Hypothalamus (tissue), 51 donors: ENCODE results near the gene PLXDC1.

ENCODE experiments used
- DNase-seq, 51 donors: peaks; one replicate each; lab custom pipeline; 2025; lab: John Stamatoyannopoulos, UW

PLXDC1 gene

DNA sequence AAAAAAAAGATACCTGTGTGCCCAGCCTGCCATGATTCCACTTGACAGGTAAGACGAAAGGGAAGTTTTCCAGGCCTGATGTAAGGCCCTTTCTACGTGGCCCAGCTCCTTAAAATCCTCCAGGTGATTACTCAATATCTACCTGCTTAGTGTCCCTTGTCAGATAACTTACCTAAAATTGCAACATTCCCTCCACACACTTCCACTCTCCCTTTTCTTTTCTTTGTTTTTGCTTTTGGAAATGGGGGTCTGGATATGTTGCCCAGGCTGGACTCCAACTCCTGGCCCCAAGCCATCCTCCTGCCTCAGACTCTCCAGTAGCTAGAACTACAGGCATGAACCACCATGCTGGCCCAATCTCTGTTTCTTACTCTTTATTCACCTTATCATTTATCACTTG is 7.2 kb upstream of the PLXDC1 start:
- DNase-seq = no peak

DNA sequence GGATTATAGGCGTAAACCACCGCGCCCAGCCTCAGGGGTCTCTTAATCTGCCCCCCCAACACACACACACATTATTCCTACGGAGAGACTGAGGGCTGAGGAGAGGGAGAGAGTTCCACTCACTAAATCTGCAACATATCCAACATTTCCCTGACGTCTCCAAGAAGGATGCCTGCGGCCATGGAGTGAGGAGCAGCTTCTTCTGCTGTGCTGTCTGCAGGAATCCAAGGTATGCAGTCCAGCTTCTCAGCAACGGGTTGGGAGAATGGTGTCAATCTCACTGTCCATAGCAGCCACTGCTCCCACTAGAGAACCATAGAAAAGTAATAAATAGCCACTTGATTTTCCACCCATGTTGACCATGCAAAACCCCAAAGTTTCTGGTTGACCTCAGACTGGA is 5.1 kb upstream of the PLXDC1 start:
- no peak for DNase-seq

DNA sequence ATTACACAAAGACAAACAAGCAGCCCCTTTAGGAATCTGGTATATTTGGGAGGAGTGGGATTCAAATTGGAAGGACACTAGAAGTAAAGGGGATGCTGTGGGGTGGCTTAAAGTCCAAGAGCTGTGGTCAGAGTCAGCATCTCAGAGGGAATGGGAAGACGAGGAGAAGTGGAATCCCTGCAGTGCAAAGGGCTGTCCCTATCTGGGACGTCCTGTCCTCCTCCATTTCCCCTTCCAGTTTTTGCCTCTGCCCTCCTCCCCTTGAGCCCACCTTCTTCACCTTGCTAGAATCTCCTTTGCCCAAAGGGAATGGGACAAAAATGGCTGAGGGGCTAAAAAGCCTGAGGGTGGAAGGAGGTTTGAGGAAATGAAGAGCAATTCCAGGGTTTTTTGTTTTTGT is 4.2 kb upstream of the PLXDC1 start:
- DNase-seq = no peak

DNA sequence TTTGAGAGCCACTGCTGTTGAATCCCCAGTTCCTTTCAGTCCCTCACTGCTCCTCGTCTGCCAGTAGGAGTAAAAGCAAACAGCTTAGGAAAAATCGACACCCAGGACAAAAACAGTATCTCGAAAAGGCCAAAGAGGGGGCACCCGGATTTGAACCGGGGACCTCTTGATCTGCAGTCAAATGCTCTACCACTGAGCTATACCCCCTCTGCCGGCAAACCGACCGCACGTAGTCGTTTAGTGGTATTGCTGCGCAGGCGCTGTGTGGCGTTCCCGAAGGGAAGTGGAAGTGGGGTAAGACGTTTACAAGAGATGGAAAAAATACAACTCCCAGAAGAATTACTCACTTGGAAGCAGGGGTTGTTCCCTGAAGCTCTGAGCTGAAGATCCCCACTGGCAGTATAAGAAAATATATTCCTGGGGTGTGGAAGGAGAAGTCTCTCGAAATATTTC is 2.2 kb upstream of the PLXDC1 start:
- peak; percentile 28 to 93 (median 83) for DNase-seq

DNA sequence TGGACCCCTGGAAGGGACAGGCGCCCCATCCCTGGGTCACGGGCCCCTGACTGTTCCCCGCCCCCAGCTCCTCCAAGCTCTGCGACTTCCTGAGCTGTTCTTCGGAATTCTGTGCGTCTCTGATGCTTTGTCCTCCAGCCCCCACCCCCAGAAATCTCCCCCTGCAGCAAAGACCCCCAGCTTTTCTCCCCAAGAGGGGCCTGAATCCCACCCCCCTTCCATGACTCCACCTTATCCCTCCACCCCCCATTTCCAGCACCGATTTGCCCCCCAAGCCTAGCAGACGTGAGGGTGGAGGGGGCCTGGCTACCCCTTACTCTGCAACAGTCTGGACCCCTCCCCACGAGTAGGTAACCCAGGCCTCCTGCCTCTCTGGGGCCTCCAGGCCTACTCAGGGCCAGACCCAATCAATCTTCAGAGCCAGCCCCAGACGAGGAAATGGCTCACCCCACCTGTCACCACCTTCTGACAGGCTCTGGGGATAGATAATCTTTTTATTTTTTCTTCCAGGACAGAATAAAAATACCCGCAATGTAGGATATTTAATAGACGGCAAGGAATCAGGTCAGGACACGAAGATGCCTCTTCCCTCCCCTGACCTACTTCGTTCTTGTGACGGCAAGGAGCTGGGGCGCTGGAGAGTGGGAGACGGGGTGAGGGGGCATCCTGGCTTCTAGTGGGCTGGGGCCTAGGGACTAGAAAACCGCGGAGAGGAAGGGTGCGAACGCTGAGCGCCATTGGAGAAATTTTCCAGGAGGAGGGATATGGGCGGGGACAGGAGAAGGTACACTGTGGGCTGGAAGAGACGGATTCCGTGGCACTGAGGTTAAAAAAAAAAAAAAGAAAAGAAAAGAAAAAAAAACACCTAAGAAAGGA is 744 bp upstream of the PLXDC1 start:
- peak in 2 of 51 donors; percentile 50 to 56 for DNase-seq

DNA sequence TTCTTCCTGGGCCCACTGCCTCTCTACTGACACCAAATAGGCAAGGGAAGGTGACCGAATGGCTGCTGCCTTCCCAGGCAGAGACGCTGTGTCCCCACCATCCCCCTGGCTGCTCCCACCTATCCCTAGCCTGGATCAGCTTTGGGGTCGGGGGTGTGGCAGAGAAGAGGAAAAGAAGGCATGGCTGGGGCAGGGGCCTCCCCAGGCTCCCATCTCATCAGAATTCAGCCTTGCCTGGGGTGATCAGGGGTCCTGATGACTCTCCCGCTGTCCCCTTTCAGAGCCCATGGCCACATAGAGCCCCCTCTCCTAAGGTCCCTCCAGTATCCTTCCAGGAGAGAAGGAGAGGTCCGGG is 665 bp downstream of the PLXDC1 start:
- DNase-seq = no peak

DNA sequence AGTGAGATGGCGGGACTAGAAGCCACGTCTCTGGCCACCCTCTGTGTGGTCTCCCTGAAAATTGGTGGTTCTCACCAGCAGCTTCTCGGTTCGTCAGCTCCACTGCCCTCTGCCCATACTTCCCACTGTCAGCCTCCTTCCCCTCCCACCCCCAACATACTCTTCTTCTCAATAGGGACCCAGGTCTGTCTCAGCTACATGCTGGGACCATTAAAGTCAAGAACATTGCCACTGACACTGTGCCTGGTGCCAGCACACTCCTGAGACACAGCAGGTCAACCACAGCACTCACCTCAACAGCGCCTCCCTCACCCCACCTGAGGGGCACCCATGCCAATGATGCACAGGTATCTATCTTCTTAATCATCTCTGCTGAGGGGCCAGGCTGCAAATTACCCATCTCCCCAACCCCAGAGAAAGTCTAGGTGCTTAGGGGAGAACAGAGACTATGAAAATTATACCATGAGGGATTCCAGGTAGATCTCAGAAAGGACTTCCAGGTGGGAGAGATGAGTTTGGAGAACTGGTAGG is 1.3 kb downstream of the PLXDC1 start:
- DNase-seq = no peak

DNA sequence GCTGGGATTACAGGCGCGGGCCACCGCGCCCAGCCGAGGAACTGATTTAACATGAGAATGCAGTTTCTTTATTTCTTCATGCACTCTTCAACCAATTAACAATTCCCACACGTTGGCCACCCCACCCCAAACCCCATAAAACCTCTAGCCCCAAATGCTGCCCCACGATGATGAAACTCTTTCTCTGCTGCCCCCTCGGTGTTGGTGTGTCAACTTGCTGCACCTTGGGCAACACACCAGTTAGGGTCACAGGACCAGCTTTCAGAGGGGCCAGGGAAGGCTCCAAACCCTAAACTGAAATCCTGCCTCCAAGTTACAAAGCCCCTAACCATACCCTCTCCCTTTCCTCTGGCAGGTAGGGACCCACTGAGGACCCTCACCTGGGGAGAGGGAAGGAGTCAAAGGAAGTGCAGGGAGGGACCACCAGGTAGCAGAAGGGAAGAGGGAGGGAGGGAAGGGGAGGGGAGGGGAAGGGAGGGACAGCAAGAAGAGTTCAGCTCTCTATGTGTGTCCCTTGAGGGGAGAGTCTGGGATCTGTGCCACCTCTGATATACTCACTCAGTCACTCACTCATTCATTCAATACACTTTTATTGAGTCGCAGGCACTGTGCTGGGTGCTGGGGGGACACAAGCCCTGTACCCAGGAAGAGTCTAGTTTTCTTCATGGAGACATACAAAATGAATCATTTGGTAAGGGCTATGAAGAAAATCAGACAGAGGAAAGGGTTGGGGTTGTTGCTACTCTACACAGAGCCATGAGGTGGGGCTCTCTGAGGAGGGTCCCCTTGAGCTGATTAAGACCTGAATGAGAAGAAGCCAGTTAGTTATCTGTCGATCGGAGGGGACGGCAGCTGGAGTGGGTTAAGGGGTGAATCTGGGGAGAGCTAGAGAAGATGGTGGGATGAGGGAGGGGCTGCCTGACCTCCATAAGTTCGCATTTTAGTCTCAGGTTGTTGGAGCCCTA is 3.9 kb downstream of the PLXDC1 start:
- no peak for DNase-seq

DNA sequence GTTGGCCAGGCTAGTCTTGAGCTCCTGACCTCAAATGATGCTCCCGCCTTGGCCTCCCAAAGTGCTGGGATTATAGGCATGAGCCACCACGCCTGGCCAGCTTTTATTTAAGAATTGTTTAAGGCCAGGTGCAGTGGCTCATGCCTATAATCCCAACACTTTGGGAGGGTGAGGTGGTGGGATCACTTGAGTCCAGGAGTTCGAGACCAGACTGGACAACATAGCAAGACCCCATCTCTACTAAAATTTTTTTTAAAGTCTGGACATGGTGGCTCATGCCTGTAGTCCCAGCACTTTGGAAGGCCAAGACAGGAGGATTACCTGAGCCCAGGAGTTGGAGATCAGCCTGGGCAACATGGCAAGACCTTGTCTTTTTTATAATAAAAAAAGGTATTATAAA is 5.2 kb downstream of the PLXDC1 start:
- no peak for DNase-seq

DNA sequence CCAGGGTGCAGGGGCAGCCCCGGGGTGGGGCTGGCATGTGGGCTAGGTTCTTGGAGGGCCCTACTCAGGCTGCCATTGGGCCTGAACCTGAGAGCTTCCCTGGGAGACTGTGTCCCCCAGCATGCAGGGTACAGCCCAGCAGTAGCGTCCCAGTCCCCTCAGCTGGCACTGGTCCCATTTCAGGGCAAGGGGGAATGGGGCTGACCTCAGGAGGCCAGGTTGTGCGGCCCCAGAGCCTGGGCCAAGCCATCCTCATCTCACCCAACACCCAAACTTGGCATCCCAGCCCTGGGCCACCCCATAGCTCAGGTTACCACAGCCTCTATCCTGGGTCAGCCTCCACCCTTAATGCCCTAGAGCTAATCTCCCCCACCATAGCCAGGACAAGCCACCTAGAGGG is 6.3 kb downstream of the PLXDC1 start:
- DNase-seq = no peak

DNA sequence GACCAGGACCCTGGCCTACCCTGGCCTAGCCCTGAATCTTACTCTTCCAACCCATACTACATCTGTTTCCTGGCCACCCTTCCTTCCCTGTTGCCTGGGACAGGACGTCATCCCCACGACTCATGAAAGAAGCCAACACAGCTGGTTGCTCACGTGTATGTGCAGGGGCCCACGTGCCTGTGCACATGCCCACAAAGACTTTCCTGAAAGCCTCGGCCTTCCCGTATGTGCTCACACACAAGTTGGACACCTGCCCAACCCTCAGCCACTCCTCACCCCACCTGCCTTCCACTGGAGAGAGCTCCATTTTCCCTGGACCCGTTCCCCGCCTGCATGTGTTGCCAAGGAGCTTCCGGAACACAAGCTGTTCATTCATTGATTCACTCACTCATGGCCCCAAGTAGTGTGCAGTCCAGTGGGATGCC is 7.0 kb downstream of the PLXDC1 start:
- peak in 10 of 51 donors; percentile 11 to 49 (median 22) for DNase-seq

DNA sequence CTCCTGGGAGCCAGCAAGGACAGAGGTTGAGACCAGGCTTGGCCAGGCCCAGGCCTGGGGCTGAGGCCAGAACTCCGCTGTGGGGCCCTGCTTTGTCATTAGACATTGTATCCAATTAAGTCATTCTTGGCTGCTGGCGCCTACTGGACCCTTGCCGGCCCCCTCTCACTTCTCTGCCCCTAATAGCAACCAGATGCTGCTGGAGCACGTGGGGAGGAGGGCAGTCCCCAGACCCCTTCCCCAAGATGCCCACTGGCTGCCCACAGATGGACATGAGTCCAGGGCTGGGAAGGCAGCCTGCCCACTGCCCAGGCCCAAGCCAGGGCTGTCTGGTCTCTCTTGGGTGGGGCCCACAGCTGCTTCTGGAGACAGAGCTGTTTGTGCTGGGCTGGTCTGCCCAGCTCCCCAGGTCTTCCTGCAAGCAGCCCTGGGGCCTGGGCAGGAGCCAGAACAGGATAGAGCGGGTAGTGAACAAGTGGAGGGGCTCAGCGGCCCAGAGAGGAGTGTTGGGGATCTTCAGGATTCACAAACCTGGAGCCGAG is 7.8 kb downstream of the PLXDC1 start:
- DNase-seq = peak in 2 of 51 donors; percentile 8 to 54

DNA sequence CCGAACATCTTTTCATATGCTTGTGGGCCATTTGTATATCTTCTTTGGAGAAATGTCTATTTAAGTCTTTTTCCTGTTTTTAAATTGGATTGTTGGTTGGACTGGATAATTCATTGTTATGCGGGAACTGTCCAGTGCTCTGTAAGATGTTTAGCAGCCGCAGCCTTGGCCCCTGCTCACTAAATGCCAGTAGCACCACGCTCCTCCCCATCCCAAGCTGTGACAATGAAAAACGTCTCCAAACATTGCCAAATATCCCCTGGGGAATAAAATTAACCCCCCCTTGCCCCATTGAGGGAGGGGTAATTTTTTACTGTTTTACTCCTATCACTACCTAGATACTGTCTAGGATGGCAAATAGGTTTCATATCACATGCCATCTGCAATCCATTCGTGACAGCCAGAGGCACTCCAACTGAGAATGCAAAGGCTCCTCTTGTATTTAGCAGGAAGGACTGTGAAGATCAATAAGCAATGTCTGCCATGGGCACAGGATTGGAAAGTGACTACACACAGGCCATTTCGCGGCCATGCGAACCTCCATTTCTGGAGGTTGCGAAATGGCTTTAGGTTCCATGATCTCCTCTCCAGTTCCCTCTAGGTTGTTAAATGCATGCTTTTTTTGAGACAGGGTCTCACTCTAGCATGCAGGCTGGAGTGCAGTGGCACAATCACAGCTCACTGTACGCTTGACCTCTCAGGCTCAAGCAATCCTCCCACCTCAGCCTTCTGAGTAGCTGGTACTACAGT is 9.3 kb downstream of the PLXDC1 start:
- DNase-seq = no peak

DNA sequence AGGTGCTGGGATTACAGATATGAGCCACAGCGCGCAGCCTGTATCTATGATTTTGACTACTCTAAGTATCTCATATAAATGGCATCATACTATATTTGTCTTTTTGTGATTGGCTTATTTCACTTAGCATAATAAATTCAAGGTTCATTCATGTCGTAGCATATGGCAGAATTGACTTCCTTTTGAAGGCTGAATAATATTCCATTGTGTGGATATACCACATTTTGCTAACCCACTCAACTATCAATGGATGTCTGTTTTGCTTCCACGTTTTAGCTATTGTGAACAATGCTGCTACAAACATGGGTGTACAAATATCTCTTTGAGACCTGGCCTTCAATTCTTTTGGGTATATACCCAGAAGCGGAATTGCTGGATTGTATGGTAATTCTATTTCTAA is 10.1 kb downstream of the PLXDC1 start:
- DNase-seq = no peak

DNA sequence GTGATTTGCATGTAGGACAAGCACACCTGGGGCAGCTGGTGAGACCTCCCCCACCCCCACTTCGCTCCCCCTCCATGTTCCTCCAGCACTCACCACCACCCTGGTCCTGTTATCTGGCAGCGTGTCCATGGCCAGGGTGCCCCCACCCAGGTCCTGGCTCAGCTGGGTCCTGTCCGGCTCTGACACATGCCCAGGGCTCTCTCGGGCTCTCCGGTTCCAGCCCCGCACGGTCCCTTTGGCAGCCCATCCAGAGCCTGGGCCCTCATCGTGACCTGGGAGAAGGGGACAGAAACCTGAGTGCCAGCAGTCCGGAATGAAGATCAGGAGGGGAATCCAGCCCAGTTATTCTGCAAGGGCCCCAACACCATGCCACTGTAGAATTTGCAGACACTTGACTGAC is 11.9 kb downstream of the PLXDC1 start:
- no peak for DNase-seq

DNA sequence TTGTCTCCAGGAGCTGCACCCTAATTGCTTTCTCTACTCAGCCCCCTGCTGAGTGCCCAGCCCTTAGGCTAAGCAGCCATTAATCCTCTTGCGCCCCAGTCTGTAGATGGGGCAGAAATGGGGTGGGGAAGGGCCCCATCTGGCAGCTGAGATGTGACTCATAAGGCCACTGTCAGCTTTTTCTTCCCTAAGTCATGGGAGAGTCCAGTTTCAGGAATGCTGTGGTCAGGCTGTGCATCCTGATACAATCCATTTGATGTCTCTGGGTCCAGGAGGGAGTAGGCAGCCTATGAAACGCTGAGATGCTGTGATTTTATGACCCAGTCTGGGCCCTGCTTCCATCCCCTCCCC is 12.3 kb downstream of the PLXDC1 start:
- DNase-seq = no peak

DNA sequence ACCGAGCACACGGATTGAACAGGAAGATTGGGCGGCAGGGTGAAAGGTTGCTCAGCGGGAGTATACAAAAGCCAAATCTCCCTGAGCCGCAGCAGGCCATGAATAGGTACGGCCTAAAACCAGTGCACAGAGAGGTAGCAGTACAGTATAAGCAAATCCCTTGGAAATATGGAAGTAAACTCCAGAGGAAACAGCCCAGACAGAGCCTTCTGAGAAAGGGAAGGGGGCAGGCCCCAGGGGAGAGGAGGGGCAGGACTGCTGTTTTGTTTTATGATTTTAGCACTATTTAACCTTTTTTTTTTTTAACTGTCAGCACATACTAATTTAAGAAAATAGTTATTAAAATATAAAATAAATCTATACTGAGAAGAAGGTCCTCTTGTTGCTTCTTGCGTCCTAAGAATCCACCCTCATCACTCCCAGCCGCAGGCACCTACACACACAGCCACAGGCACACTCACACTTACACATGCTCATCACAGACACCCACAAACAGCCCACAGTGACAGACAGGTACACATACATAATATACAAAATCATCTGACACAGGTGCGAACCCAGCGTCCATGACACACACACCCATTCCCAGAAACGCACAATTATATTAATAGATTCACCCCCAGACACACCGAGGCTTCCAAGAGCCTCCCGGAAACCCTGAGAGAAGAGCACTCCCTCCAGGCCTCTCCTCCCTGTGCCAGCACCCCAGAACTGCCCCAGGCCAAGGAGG is 12.8 kb downstream of the PLXDC1 start:
- DNase-seq = no peak

DNA sequence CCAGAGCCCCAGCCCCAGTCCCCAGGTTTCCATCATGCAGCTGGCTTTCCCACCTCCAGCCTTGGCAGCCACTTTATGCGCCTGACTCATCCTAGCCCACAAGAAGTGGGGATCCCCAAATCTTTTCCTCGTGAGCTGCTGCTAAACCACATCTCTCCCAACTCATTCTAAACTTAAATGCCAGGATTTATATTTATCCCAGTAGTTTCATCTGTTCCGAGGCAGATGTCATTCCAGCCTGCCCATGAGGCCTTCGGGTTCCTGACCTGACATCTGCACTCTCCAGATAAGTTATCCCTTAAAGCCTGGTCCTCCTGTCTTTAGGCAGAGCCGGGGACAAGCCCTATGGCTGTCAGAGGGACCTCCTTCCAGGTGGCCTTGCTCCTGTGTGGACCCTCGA is 16.6 kb downstream of the PLXDC1 start:
- DNase-seq = no peak

DNA sequence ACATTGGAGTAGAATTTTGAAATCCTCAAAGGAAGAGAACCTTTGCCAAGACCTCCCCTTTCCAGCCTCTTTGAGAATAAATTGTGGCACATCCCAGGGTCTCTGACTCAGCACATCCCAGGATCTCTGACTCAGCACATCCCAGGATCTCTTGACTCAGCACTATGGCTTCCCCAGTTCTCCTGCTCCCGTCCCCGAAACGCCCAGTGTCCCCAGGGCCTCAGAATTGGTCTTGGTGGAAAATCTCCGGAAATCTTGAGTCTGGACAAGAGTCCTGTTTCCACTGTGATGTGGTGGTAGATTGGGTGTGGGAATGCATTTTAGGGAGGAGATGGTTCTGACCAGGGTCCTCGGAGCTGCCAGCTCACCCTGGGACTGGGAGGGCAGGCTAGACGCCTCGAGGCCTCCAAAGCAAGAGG is 19.2 kb downstream of the PLXDC1 start:
- DNase-seq = no peak

DNA sequence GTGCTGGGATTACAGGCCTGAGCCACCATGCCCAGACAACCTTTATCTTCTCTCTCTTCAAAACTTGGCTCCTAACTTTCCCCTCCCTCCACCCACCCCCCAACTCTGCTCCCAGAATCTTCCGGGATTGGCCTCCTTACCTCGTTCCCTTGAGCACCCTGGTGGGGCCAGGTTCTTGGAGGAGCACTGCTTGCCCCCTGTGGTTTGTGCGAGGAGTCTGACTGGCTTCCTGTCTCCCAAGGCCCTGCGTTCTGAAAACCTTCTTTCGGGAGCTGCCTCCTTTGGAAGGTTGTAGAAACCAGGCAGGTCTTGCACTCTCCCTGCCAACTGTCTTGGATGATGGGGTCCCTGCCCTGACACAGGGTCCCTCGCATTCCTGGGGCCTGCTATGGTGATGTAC is 19.8 kb downstream of the PLXDC1 start:
- no peak for DNase-seq
